DOHH2 (cell line): Measurements from ENCODE around the gene NAALAD2.

Experiments used
- CTCF ChIP-seq: fragments of 200-600 bp; sonication (generic); IDR thresholded peaks from one replicate; pipeline ENCODE4 v1.5.1; 2014; ENCODE audit warnings: antibody characterized with exemption, mild to moderate bottlenecking, low read depth, low read length; ENCODE audit not compliant: poor library complexity, severe bottlenecking
- EZH2phosphoT487 ChIP-seq: fragments of 200-600 bp; sonication (generic); IDR thresholded peaks from 2 replicates; pipeline ENCODE4 v1.6.1; 2017; ENCODE audit warnings: borderline replicate concordance, mild to moderate bottlenecking, antibody characterized with exemption, low read length, moderate library complexity, mixed read lengths

DNA sequence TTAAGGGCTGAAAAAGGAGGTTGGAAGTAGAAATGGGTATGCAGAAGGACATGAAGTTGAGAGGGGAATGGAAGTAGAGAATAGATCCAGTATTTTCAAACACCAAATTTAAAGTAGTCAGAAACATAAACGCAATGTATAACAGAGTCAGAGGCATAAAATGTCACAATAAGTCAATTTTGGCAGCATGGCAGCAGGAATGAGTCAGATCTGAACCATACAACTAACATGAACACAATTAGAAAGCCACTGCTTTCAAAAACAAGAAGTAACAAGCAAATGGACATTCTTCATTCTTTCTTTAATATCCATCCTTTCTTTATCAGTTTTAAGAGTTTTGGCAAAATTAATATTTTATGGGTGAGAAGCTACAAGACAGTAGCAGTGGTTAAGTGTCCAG lies 85.9 kb downstream of the NAALAD2 start:
- no peak for TF ChIP-seq CTCF
- no peak for TF ChIP-seq EZH2phosphoT487
